Raji (cell line): ENCODE data around the gene GULP1.

Experiments used
- POLR2A ChIP-seq: IDR thresholded peaks from 2 replicates; pipeline ENCODE4 v1.6.1; 2011; ENCODE audit warnings: low read depth, low read length, control low read depth; ENCODE audit not compliant: insufficient read depth

Gene GULP1

DNA sequence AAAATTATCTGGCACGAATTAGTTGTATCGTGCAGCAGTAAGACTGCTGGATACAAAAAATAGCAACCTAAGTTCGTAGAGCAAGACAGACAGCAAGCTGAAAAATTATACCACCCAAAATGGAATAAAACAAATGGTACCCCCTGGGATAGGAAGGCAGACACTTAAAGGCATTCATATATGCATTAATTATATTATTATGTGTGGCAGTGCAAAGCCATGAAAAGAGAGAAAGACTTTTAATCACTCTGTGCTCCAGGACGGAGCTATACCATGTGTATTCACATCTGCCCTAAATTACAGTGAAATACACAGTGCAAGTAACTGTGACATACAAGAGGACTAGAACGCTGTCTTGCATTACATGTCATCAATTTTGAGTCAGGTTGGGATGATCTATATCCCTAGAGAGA, 235.9 kb downstream of the GULP1 start:
- TF ChIP-seq POLR2A = no peak

DNA sequence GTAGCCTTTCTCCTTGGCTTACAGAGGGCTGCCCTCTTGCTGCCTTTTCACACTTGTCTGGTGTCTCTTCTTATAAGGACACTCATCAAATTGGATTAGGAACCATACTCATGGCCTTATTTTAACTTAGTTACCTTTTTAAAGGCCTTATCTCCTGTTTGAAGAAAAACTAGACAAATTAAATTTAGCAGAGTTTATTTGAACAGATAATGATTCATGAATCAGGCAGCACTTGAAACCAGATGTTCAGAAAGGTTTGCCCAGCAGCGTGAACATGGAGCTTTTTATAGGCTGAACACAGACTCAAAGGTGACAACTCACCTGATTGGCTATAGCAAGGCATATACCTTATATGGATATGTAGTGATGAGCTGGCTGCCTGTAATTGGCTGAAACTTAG, 238.0 kb downstream of the GULP1 start:
- TF ChIP-seq POLR2A = no peak

DNA sequence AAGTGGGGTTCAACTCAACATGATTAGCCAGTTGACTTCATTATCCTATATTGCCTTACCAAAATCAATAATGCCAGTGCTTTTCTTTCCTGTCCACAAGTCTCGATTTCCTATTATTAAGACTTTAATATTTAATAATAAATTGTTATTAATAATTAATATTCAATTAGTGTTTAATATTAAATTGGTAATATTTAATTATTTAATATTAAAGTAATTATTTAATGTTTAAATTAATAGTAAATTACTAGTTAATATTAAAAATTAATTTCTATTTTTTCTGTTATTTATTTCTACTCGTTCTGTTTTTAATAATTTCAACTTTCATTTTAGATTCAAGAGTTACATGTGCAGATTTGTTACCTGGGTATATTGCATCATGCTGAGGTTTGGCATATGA, 243.2 kb downstream of the GULP1 start:
- no peak for TF ChIP-seq POLR2A

DNA sequence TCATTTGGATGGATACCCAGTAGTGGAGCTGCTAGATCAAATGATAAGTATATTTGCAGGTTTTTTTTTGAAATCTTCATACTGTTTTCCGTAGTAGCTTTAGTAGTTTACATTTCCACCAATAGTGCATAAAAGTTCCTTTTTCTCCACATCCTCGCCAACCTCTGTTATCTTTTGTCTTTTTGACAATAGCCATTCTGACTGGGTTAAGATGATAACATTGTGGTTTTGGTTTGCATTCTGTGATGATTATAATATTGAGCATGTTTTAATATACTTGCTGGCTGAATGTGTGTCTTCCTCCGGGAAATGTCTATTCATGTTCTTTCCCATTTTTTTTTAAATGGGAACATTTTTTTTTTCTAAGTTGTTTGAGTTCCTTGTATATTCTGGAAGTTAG, 260.0 kb downstream of the GULP1 start:
- TF ChIP-seq POLR2A = no peak

DNA sequence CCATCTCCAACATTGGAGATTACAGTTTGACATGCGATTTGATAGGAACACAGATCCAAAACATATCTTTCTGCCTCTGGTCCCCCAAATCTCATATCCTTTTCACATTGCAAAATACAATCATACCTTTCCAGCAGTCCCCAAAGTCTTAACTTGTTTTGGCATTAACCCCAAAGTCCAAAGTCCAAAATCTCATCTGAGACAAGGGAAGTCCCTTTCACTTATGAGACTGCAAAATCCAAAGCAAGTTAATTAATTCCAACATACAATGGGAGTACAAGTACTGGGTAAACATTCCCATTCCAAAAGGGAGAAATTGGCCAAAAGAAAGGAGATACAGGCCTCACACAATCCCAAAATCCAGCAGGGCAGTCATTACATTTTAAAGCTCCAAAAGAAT, 265.4 kb downstream of the GULP1 start:
- no peak for TF ChIP-seq POLR2A

DNA sequence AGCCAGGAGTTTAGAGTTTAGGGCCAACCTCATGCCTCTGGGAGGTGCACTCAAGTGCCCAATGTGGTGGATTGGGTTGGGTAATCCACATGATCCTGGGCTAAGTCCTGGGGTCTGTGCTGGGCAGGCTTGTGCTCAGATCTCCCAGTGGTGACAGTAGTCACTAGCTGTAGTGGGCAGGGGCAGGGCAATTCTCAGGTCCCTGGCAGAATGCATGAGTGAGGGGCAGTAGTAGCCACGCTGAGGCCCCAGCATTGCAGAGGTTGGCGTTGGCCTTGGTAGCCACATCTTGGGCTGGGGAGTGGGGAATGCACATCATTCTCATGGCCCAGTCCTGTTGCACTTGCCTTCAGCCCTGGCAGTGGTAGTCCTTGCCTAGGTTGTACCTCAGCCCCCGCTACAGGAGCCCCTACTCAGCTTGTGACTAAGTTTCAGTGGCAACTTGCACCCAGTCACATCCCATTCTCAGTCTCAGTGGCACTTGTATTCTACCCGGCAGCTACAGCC, 269.9 kb downstream of the GULP1 start:
- TF ChIP-seq POLR2A = no peak

DNA sequence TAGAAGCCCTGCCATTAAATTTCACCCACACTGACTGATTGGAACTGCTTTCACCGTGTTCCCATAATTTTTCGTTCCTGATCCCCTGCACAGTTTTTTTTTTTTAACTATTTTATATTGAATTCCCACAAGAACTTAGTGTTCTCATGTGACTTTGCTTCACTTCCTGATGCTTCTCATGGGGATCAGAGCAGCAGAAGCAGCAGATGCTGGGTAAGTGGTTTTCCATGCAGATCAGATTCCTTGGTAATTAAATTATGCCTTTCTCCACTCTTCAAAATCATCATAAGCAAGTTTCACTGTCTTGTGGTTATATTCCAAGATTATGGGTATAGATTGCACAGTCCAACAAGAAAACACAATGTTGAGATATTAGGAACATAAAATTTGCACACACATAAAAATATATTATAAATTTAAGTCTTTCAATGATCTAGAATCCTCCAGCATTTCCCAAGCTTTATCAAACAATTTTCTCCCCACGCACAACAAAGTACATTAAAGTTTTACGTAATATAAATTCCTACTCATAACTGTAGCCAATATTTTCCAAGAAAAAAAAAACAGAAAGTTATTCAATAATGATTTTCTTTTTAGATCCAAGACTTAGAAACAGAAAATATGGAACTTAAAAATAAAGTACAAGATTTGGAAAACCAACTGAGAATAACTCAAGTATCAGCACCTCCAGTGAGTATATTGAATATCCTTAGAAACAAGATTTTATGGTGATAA, 277.9 kb downstream of the GULP1 start:
- TF ChIP-seq POLR2A = no peak

DNA sequence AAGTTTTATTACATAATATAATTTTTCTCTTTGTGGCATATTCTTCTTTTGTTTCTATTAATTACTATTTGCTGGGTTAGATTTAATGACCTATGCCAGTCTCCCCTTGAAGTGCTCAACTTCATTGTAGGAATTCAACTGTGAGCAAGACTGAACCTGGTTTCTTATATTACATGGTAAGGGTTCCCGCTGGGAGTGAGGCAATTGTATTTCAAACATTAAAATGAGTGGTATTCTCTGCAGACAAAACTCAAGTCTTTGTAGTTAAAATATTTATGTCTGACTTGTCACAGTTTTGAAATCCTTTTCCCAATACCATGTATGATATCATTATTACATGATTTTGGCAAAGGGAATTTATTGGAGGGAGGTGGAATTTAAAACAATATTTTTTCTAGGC, 278.7 kb downstream of the GULP1 start:
- TF ChIP-seq POLR2A = no peak

DNA sequence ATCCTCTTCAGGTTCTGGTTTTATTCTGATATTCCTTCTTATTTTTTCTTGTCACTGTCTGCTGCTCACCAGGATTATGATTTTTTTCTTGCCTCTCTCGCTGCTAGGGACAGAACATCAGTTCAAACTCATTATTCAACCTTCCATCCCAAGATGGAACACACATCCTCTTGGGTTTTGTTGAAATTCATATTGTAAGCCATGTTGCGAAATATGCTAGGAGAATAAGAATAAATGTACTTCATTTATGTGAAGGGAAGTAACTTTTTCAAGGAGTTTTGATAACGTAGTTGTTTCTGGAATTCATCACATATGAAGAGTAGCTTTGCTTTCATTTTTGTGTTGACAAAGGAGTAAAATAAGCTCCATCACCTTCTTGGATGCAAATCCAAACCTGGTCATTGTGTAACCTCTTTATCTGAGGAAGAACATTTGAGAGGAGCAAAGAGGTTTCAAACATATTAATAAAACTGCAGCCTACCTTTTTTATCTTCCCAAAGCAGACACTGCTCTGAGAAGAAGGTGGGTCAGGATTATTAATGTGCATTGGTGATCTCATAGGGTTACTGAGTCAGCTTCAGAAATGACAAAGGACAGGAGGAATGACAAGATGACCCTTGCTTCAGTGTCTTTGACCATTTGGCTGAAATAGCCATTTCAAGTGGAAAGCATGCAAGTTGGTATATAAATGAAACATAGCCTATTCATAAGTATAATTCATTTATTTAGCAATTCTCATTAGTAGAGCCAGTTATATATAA, 280.0 kb downstream of the GULP1 start:
- no peak for TF ChIP-seq POLR2A

DNA sequence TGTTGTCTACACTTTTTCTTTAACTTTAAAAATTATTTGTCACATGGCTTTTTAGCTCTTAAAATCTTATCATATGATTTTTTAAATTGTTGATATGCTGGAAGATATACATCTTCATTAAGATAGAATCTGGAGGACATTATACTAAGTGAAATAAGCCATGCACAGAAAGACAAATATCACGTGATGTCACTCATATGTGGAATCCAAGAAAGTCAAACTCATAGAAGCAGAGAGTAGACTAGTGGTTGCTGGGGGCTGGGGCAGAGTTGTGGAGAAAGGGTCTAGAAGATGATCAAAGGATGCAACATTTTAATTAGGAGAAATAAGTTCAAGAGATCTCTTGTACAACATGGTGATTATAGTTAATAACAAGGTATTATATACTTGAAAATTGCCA, 280.9 kb downstream of the GULP1 start:
- no peak for TF ChIP-seq POLR2A

DNA sequence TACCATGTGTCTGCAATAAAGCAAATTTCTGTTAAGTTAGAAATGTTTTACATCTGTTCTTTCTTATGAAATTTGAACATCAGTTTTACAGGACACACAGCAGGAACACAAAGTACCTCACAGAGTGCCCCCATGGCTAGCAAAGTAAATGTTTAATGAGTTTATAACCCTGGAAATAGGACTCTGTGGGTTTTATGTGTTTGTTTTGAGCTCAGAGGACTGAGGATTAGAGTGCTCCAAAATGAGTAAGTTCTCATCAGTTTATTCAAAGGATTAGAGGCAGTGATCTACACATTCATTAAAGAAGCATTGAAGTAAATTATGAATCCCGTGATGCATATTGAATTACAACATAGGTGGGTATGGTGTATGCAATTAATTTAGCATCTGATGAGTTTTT, 281.8 kb downstream of the GULP1 start:
- no peak for TF ChIP-seq POLR2A

DNA sequence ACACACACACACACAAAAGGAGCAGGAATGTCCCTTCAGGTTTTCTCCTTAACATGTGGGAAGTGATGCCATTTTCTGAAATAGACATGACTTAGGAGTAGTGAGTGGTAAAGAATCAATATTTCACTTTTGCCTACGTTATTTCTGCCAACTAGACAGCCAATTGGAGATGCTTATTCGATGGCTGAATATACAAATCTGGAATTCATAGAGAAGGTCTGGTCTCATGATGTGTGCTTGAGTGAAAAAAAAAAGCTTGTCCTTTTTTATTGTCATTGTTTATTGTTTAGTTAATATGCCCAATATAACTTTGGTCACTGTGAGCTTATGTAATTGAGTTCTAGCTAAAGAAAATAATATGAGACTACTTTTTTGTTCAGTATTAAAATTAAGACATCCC, 284.3 kb downstream of the GULP1 start:
- no peak for TF ChIP-seq POLR2A

DNA sequence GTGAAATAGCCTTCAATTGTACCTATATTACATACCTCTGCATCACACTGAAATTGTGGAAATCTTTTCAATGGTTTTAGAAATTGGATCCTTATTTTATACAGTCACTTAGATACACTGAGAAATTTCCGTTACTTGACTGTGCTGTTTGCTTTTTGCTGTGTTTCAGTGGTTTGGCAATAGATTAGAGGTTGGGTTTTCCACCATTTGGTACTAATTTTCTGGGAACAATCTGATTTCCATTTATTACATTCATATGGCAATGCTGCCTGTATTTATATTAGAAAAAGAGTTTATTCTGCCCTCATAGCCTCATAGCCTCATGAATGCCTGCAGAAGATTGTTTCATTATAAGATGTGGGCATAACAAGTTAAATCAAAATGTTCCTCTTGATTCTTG, 285.0 kb downstream of the GULP1 start:
- no peak for TF ChIP-seq POLR2A

DNA sequence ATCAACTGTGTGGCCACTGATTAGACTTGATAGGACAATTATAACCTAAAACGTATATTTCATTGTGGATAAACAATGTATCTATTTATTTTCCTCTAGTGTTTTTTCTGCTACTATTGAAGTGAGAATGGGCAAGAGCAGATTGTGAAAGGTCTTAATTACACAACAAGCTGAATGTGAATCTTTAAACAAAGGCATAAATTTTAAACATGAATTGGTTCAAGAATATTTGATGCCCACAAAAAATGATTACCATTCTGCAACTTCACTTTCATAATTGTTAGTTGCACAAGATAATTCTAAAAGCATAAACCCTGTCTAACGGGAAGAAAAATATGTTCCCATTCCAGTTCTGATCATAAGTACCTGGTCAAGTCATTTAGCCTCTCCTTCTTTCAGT, 285.6 kb downstream of the GULP1 start:
- no peak for TF ChIP-seq POLR2A

DNA sequence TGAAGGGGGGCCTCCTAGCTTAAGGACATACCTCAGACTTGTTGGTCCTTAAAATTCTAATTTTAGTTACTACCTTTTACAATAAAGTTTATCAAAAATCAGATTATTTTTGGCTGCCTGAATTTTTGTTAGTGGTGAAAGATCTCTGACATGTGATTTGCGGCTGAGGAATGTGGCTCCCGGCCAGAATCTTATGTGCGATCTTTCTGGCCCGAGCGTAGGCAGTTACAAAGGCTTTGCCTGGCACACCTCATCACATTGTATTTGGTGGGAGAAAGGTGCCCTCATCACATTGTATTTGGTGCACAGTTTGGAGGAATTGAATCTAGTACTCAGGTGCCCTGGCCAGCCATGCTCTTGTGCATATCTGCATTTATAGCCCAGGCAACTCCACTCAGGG, 289.1 kb downstream of the GULP1 start:
- TF ChIP-seq POLR2A = no peak

DNA sequence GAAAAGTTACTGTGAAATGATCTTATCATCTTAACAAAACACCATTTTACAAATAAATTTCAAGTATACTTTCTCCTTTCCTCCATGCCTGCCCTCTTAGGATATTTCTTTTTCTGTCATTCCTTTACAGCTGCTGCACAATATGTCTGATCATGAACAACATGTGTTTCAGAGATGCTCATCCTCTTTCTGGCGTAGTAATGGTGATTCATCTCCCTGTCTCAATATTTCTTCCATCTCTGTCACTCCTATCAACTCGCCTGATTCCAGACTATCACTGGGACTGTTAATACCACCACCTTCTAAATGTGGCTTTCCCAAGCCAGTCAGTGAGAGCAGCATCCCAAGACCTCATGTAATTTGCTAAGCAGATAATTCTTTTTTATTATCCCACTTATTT, 290.5 kb downstream of the GULP1 start:
- TF ChIP-seq POLR2A = no peak
